T-helper 1 cell treated with Interleukin-12 subunit alpha and Interleukin-12 subunit beta and Interleukin-4 antibody, amounts not matched to agents 30 ng/mL and 1 ng/mL, for 36 hours (primary cell): ENCODE results near the gene NUAK1. TPM values are rescaled to one million over a fixed set of nuclear protein-coding genes. Genes with fewer than 3 reads are reported as not detected.

Experiments
- intact Hi-C: fragments of 100-400 bp; cut with micrococcal nuclease; formaldehyde crosslinking; loops from one replicate; pipeline ENCODE4 v1.15.1; 2024
- total RNA-seq: library from RNA; stranded (reverse); gene quantifications from 2 replicates; pipeline ENCODE4 v1.2.3, GENCODE V29; 2022

NUAK1 gene
- total RNA-seq, 1 donor from 2014 or later: 0.02 TPM

- intact Hi-C loops: no loop called here
These were observed 6.3 kb downstream of the NUAK1 start for GRCh38 chr12:106132175-106133135.

DNA sequence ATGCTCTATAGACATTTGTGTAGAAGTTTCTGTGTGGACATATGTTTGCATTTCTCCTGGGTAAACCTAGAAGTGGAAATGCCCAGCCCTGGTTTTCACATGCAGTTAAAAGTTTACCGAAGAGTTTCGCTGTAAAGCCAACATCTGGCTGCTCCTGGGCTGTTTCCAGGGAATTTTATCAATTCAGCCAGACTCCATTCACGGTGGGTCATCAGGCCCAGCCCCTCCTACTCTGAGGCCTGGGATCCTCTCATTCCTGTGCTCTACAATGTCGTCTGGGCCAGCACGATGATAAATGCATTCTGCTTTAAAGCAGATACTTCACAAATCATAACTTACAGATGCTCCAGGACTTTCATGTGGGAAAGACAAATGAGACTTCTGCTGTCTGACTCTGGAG is 7.1 kb downstream of the NUAK1 start:
- intact Hi-C loops: no loop called here

DNA sequence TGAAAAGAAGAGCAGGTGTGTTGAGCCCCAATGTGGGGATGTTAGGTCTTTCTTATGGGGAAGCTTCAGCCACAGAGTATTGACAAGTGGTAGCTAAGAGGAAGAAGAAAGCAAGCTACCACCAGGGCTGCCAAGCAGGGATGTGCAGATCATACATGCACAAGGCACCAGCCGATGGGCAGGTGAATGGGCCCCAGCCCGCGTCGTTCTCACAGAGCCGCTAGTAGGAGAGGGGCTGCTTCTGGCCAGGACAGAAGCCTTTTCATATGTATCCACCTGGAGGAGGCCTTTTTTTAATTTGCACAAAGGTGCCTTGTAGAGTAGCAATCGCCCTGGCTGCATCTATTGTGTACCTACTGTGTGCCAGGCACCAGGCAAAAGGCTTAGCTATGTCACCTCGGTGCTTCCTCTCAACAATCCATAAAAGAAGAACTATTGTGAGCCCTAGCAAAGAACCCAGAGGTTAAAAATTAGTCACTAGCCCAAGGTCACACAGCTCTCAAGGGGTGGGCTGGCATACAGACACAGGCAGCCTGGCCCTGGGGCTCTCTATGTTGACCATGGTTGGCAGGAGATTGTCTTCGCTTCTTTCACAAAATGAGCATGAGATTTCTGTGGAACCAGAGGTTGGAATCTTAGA is 8.2 kb downstream of the NUAK1 start:
- intact Hi-C loops: no loop called here

GRCh38 chr12:106128585-106129328 is 10.0 kb downstream of the NUAK1 start:
- intact Hi-C loops: no loop called here

DNA sequence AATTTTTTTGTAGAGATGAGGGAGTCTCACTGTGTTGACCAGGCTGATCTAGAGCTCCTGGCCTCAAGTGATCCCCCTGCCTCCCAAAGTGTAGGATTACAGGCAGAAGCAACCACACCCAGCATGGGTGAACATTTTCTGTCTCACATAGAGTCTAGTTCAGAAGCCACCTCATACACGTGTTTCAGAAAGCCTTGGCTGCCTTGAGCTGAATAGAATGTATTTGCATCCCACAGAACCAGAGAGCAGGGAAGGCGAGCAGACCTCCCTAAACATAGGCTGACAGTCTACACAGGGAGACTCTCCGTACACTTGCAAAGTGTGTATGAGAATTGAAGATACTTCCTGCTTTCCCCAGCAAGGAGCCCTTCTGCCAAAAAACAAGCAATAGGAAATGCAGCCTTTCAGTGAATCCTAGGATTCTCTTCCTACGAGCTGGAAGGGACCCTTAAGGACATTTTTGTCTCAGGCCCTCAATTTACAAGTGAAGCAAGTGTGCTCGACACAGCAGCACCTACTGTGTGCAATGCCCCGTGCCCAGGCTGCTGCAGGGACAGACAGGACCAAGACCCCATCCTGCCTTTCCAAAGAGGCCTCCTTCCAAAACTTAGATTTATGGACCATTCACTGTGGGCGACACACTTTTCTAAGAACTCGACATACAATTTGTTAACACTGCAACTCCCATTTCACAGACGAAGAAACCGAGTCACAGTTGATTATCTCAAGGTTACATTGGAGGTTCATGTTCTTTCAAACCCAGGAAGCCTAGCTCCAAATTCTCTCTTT is 11.2 kb downstream of the NUAK1 start:
- intact Hi-C loops: no loop called here

- intact Hi-C loops: no loop called here
These were observed 12.1 kb downstream of the NUAK1 start for GRCh38 chr12:106126441-106127337.

- intact Hi-C loops: no loop called here
These were observed 13.2 kb downstream of the NUAK1 start for GRCh38 chr12:106125351-106126095.

DNA sequence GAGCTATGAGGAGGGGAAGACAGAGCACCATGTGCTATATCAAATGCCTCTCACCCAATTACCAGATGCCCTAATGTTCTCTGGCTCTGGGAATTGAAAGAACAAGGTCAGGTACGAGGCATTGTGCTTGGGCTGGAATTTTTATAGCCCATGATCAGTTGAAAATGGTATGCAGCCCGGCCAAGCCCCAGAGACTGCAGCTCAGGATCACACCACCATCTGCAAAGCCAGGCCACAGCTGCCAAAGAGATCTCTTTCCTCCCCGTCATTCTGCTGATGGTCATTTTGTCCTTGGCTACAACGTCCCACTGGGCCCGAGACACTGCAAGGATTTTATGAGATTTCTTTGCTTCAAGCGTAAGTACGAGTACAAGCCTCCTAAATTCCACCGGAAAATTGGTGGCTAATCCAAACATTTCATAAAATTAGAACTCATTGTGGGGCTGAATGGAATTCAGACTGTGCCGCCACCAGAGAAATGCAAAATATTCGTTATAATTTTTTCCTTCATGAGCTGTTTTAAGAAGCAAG is 15.1 kb downstream of the NUAK1 start:
- intact Hi-C loops: no loop called here

- intact Hi-C loops: no loop called here
These were observed 15.6 kb downstream of the NUAK1 start for GRCh38 chr12:106123110-106123509.

GRCh38 chr12:106122004-106122403 is 16.8 kb downstream of the NUAK1 start:
- intact Hi-C loops: no loop called here

DNA sequence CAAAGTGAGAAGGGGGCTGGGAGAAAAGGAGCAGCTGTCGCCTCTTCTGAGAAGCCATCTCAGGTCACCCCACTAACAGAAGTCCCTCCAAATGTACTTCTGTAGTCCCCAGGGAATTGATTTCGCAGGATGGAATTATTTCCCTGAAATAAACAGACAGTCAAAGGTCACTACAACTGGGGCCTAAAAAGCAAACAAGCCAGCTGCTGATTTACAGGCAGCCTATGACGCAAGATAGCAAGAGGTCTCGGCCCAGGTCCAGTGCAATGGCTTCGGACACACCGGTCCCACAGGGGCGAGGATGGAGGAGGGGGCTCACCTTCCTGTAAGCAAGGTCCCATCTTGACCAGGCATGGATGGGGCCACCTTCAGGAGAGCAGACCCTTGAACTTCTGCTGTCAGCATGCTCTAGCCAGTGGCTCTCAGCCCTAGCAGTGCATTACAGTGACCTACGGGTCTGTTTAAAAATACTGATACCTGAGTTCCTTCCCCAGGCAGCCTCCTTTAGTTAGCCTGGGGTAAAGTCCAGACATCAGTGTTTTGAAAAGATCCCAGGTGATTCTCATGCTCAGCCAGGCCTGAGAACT is 18.1 kb downstream of the NUAK1 start:
- intact Hi-C loops: no loop called here

- intact Hi-C loops: no loop called here
These were observed 19.5 kb downstream of the NUAK1 start for GRCh38 chr12:106119301-106119700.

GRCh38 chr12:106118381-106119130 is 20.2 kb downstream of the NUAK1 start:
- intact Hi-C loops: no loop called here

- intact Hi-C loops: no loop called here
These were observed 23.3 kb downstream of the NUAK1 start for GRCh38 chr12:106115440-106115839.

DNA sequence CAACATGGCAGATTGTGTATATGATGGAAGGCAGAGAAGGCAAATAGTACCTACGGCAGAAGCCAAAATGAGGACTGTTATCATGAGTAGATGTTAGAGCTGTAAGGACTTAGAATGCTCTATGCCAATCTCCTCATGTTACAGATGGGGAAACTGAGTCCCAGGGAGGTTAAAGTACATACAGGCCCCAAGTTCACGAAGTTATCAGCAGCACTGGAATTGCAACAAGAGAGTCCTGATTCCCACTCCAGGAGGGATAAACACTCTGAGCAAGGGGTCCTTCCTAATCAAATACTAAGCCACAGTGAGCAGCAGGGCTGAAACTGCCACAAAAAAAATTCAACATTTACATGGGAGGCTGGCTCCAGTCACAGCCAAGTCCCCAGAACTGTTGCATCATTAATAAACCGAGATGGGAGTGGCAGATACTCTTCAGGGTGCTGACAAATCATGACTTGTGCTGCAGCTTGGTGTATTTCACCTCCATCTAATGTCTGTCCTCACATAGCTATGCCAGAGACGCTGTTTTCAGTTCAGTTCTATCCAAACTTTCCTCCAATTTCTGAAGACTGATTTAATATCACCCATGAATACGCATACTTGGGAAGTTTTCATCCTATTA is 24.2 kb downstream of the NUAK1 start:
- intact Hi-C loops: no loop called here

- intact Hi-C loops: no loop called here
These were observed 24.8 kb downstream of the NUAK1 start for GRCh38 chr12:106113824-106114446.

DNA sequence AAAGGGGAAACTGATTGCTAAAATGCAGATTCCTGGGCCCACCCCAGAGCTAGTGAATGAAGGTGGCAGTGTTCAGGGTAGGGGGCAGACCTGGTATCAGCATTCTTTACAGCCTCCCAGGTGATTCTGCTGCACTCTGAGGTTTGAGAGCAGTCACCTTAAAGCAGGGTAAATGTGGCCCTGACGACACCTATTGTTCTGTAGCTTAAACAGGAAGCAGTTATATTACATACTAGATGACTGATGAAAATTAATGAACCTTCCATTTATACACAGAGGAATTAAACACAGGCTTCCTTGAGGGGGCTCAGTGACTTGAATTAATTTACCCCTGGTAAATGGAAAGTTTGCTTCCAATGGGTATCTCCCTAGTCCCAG is 25.3 kb downstream of the NUAK1 start:
- intact Hi-C loops: no loop called here
